Liver (tissue), 3 donors: ENCODE data around the gene ALPK3.

Experiments
- CTCF ChIP-seq: fragments of 150-350 bp; IDR thresholded peaks from 2 replicates; pipeline ENCODE4 v1.5.1; 2017; ENCODE audit warnings: improper control_type of control experiment, low read depth, low read length; ENCODE audit not compliant: missing input control
- EGR1 ChIP-seq, 2 donors: IDR thresholded peaks; 2 replicates each; pipeline ENCODE4 v1.6.1; 2016 to 2018; ENCODE audit warnings: antibody characterized with exemption in 2 of 2, low read depth in 2 of 2
- FOXA1 ChIP-seq: IDR thresholded peaks from 2 replicates; pipeline ENCODE4 v1.6.1; 2016; ENCODE audit warnings: antibody characterized with exemption
- MAX ChIP-seq: IDR thresholded peaks from 2 replicates; pipeline ENCODE4 v1.6.1; 2016; ENCODE audit warnings: antibody characterized with exemption
- NR2F2 ChIP-seq: IDR thresholded peaks from 2 replicates; pipeline ENCODE4 v1.6.1; 2016; ENCODE audit warnings: antibody characterized with exemption
- RAD21 ChIP-seq, 2 donors: IDR thresholded peaks; 2 replicates each; pipeline ENCODE4 v1.6.1; 2016; ENCODE audit warnings: antibody characterized with exemption in 2 of 2, mild to moderate bottlenecking in 2 of 2
- REST ChIP-seq: IDR thresholded peaks from 2 replicates; pipeline ENCODE4 v1.6.1; 2016; ENCODE audit warnings: antibody characterized with exemption, mild to moderate bottlenecking
- TAF1 ChIP-seq: conservative IDR thresholded peaks from 2 replicates; pipeline ENCODE4 v1.6.1; 2016; ENCODE audit warnings: antibody characterized with exemption, mild to moderate bottlenecking
- YY1 ChIP-seq: IDR thresholded peaks from 2 replicates; pipeline ENCODE4 v1.6.1; 2016; ENCODE audit warnings: antibody characterized with exemption, mild to moderate bottlenecking
- donor health status: healthy.
- donor health status: healthy.

GRCh38 chr15:84844964-84845363, 27.8 kb downstream of the ALPK3 start:
- TF ChIP-seq EGR1 (IDR thresholded peaks at IDR 0.05; ENCODE audit: low read depth in 2 of 2) (peak in 1 of 2 donors; percentile 37), CTCF (no peak), REST (peak; percentile 80), RAD21 (IDR thresholded peaks at IDR 0.05) (peak in 1 of 2 donors; percentile 10), FOXA1 (peak; percentile 79), YY1 (peak; percentile 84), NR2F2 (no peak), TAF1 (no peak), MAX (no peak)
